Prostate gland (tissue), 2 donors: ENCODE measurements around the gene WNT3A. TPM values are rescaled to one million over a fixed set of nuclear protein-coding genes. Genes with fewer than 3 reads are reported as not detected.
A peak's percentile ranks its signal among the peaks of the same experiment; 100 is the strongest.

Experiments used
- DNase-seq: peaks from one replicate; pipeline ENCODE4 v3.0.0-alpha.2; 2019; ENCODE audit warnings: low spot score
- H3K27ac ChIP-seq, 2 donors: fragments of 200-600 bp; sonication (generic); 2 replicates each; pipeline ENCODE4 v1.5.1; 2017 to 2019
- H3K27me3 ChIP-seq: fragments of 200-600 bp; sonication (generic); replicated peaks from 2 replicates; pipeline ENCODE4 v1.5.1; 2019; ENCODE audit not compliant: insufficient read depth
- H3K36me3 ChIP-seq, 2 donors: fragments of 200-600 bp; sonication (generic); 1 replicate in 1 of 2; 2 replicates in 1 of 2; pipeline versions ENCODE4 v1.5.1 to v1.8.1; 2017 to 2019
- H3K4me1 ChIP-seq: fragments of 200-600 bp; sonication (generic); replicated peaks from 2 replicates; pipeline ENCODE4 v1.5.1; 2019
- H3K4me3 ChIP-seq, 2 donors: fragments of 200-600 bp; sonication (generic); 2 replicates each; pipeline ENCODE4 v1.5.1; 2017 to 2019
- H3K9me3 ChIP-seq: fragments of 200-600 bp; sonication (generic); 2 replicates; pipeline ENCODE4 v1.5.1; 2017
- POLR2A ChIP-seq: fragments of 450-650 bp; IDR thresholded peaks from one replicate; pipeline ENCODE4 v1.6.1; 2016; ENCODE audit warnings: antibody characterized with exemption, mild to moderate bottlenecking
- POLR2AphosphoS5 ChIP-seq: sonication (generic); formaldehyde crosslinking; IDR thresholded peaks from one replicate; pipeline ENCODE4 v1.6.1; 2017; ENCODE audit warnings: antibody characterized with exemption
- WGBS: methylation state at CpG from one replicate; pipeline ENCODE4 v1.1.5; 2018; 5-methylcytosine and 5-hydroxymethylcytosine counted together
- intact Hi-C: fragments of 100-400 bp; cut with DNase I; formaldehyde crosslinking; loops from one replicate; pipeline ENCODE4 v1.14.2; 2022
- total RNA-seq, 2 donors: library from RNA; depleted of rRNA; stranded (reverse); fragments of >200 nt; gene quantifications; one replicate each; pipeline ENCODE4 v1.1.0, GENCODE V29; 2016
- TF ChIP-seq, protein P1 (sequence below), 4 experiments: fragments of 200-600 bp in 2 of 4; fragments of 450-650 bp in 2 of 4; sonication (generic) in 2 of 4; IDR thresholded peaks; 1 replicate in 3 of 4; 2 replicates in 1 of 4; pipeline ENCODE4 v1.5.1; 2016 to 2019; ENCODE audit warnings: antibody characterized with exemption in 4 of 4, mild to moderate bottlenecking in 2 of 4, moderate library complexity in 2 of 4

WNT3A gene
- total RNA-seq, 2 donors from 2014 or later, result 2.4 to 4.8 TPM

DNA sequence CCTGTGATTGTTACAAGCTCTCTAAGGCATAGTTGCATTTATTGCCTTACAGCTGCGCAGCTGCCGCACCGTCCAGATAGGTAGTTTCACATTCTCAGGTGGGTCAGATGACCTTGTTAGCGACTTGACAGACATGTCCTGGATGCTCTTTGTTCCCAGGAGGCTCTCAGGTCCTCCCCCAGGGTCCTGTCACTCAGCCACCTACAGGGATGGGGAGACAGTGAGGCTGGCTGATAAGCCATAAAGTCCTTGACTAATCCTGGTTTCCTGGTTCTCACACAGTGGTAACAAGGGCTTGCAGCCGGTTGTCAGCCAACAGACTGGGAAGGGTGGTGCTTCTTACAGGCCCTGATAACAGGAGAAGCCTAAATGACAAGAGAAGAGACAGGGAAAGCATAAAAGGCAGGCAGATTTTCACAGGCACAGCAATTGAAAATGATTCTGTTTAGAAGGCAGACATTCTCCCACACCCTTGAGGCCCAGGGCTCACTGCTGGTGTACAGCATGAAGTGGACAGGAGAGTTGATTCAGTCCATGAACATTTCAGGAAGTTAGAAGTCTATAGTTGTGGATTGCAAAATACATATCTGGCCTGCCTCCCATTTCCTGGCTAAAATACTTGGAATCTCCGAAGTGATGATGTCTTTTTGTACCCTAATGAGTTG is 78.6 kb downstream of the WNT3A start:
- no peak for DNase-seq
- no peaks in the 10 kb centered on the region for H3K9me3 ChIP-seq
- intact Hi-C loops, result loop anchor here (10.0 kb wide), 1 partner anchor 321 kb away; no protein-coding TSS in a partner anchor
- no peaks in the 10 kb centered on the region for H3K27me3 ChIP-seq
- H3K4me1 ChIP-seq, result peaks cover 62% of the 10 kb centered on the region
- peak overlapping the region in 1 of 2 donors; percentile 100 for H3K4me3 ChIP-seq
- 39% methylated on average over 6 of the region's 6 CpGs for WGBS
- H3K36me3 ChIP-seq, result no peaks in the 10 kb centered on the region
- TF ChIP-seq POLR2A, result no peak
- TF ChIP-seq, protein P1, sequence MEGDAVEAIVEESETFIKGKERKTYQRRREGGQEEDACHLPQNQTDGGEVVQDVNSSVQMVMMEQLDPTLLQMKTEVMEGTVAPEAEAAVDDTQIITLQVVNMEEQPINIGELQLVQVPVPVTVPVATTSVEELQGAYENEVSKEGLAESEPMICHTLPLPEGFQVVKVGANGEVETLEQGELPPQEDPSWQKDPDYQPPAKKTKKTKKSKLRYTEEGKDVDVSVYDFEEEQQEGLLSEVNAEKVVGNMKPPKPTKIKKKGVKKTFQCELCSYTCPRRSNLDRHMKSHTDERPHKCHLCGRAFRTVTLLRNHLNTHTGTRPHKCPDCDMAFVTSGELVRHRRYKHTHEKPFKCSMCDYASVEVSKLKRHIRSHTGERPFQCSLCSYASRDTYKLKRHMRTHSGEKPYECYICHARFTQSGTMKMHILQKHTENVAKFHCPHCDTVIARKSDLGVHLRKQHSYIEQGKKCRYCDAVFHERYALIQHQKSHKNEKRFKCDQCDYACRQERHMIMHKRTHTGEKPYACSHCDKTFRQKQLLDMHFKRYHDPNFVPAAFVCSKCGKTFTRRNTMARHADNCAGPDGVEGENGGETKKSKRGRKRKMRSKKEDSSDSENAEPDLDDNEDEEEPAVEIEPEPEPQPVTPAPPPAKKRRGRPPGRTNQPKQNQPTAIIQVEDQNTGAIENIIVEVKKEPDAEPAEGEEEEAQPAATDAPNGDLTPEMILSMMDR (IDR thresholded peaks at IDR 0.05), result no peak
- no peak for TF ChIP-seq POLR2AphosphoS5
- no peak overlapping the region for H3K27ac ChIP-seq

DNA sequence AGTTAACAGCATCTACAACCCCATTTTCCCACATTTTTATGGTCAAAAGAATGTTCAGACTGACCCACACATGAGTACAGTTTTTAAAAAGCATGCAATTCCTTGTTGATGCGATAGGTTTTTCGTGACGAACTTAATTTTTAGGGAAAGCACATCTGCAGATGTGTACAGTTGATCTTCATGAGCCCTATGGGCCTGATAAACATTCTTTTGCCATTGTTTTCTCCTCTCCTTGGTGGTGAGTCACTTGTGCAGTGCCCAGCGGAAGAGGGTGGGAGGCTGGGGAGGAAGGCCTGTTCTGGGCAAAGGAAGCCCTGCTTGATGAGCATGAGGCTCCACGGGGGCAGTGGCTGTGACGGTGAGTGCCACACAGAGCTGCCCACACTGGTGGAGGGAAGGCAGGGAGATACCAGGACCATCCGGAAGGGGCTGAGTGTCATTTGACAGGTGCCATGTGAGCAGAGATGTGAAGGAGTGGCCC is 81.0 kb downstream of the WNT3A start:
- no peak overlapping the region for H3K4me3 ChIP-seq
- H3K4me1 ChIP-seq, result peaks cover 65% of the 10 kb centered on the region
- TF ChIP-seq POLR2AphosphoS5 (no peak), POLR2A (no peak)
- TF ChIP-seq, protein P1 (IDR thresholded peaks at IDR 0.05), result no peak
- H3K9me3 ChIP-seq, result no peaks in the 10 kb centered on the region
- H3K27me3 ChIP-seq, result no peaks in the 10 kb centered on the region
- WGBS, result 38% methylated on average over 7 of the region's 7 CpGs
- DNase-seq, result no peak
- intact Hi-C loops, result loop anchor here (10.0 kb wide), 1 partner anchor 323 kb away; no protein-coding TSS in a partner anchor
- no peaks in the 10 kb centered on the region for H3K36me3 ChIP-seq
- H3K27ac ChIP-seq, result peak overlapping the region in 1 of 2 donors; percentile 14

DNA sequence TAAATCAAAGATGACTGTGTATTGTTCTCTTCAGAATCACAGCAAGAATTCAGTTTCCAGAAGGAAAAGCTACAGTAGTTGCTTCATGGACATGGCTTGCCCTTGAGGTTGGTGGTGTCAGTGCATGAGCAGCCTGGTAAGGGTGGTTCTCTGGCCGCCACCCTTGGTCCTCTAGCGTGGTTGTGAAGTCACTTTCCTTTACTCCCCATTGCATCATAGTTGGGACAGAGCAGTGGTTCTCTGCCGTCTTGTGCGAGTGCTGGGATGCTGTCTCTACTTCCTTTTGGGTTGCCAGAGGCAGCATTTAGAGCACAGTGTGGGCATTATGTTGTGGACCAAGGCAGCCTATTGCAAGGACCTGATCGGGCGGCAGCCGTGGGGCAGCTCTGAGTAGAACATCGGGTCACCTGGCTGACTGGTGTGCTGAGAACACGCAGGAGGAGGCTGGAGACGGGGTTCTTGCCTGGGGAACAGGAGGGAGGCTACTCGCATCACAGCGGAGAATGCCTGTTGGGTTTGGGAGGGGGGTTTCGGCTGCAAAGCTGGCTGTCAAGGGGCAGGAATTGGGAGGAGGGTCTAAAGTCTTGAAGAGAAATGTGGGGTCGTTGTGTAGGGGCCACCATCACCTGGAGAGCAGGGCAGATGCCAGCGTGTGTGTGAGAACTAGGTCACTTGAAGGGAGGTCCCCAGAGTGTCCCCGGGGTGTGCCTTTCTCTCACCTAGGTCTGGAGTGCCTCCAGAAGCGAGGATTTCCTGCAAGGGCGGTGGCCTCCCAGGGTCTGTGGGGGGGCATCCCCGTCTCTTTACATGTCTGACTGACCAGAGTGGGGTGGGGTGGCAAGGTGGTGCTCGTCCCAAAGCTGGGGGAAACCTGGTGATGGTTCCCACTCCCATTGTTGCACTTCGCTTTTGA is 82.0 kb downstream of the WNT3A start:
- Histone ChIP-seq H3K36me3 (no peaks in the 10 kb centered on the region), H3K27ac (no peak overlapping the region), H3K27me3 (no peaks in the 10 kb centered on the region), H3K9me3 (no peaks in the 10 kb centered on the region), H3K4me3 (no peak overlapping the region), H3K4me1 (peaks cover 69% of the 10 kb centered on the region)
- intact Hi-C loops, result loop anchor here (10.0 kb wide), 1 partner anchor 324 kb away; no protein-coding TSS in a partner anchor
- no peak for DNase-seq
- TF ChIP-seq POLR2AphosphoS5 (no peak), POLR2A (no peak)
- TF ChIP-seq, protein P1 (IDR thresholded peaks at IDR 0.05), result no peak
- 69% methylated on average over 21 of the region's 21 CpGs for WGBS

DNA sequence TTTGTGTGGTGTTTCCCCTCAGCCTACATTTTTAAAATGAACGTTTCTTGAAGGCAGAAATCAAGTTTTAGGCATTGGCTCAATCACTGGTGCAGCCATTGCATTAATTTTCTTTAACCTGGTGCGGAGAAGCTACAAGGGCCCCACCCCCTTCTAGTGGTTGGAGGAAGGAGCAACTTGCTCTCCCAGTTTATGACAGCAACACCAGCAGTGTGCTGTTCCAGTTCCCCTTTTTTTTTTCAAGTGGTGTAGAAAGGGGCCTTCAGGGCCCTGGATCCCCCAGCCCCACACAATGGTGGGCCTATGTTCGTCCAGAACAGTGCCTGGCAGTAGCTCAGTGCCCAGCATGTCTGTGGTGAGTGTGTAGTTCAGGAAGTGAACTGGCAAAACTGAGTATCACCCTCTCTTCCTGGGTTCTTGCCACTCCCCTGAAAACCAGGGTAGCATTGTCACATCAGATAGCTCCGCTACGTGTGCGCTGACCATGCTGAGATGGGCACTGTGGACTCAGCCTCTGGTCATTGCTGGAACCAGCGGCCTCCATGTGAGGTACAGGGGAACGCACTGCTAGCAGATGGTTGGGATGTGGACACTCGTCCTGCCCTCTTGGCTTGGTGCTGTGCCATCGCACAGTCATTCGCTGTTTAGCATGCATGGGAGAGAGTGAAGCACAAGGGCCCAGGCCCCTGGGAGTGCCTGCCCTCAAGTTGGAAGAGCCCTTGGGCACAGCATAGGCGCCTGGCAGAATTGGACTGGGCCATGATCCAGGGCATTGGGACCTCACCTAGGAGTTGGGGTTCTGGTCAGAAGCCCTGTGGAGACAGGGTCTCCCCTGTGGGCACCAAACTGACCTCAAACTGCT is 83.0 kb downstream of the WNT3A start:
- H3K4me3 ChIP-seq, result no peak overlapping the region
- no peaks in the 10 kb centered on the region for H3K36me3 ChIP-seq
- peaks cover 66% of the 10 kb centered on the region for H3K4me1 ChIP-seq
- H3K9me3 ChIP-seq, result no peaks in the 10 kb centered on the region
- no peak overlapping the region for H3K27ac ChIP-seq
- 68% methylated on average over 12 of the region's 12 CpGs for WGBS
- TF ChIP-seq POLR2AphosphoS5 (no peak), POLR2A (no peak)
- TF ChIP-seq, protein P1 (IDR thresholded peaks at IDR 0.05), result no peak
- H3K27me3 ChIP-seq, result no peaks in the 10 kb centered on the region
- intact Hi-C loops, result loop anchor here (10.0 kb wide), 1 partner anchor 325 kb away; no protein-coding TSS in a partner anchor
- DNase-seq, result no peak
